KMS-11 (cell line): Measurements from ENCODE around the gene APLP1.

ENCODE experiments used
- H2AFZ ChIP-seq: fragments of 200-600 bp; sonication (generic); 2 replicates; pipeline ENCODE4 v1.6.1; 2016; ENCODE audit warnings: antibody characterized with exemption, mixed run types, low read depth
- H3K27ac ChIP-seq: fragments of 200-600 bp; sonication (generic); 2 replicates; pipeline ENCODE4 v1.6.1; 2016; ENCODE audit warnings: mild to moderate bottlenecking, mixed run types
- H3K27me3 ChIP-seq: fragments of 200-600 bp; sonication (generic); 2 replicates; pipeline ENCODE4 v1.6.1; 2017; ENCODE audit warnings: mild to moderate bottlenecking, low read depth, mixed run types, moderate library complexity; ENCODE audit not compliant: insufficient read depth
- H3K36me3 ChIP-seq: fragments of 200-600 bp; sonication (generic); 2 replicates; pipeline ENCODE4 v1.6.1; 2017; ENCODE audit warnings: mild to moderate bottlenecking, mixed run types; ENCODE audit not compliant: insufficient read depth
- H3K4me1 ChIP-seq: fragments of 200-600 bp; sonication (generic); 2 replicates; pipeline ENCODE4 v1.6.1; 2016; ENCODE audit warnings: mild to moderate bottlenecking, low read depth, mixed run types; ENCODE audit not compliant: poor library complexity, severe bottlenecking
- H3K4me2 ChIP-seq: fragments of 200-600 bp; sonication (generic); 2 replicates; pipeline ENCODE4 v1.7.0; 2016; ENCODE audit warnings: mild to moderate bottlenecking, mixed run types
- H3K4me3 ChIP-seq: fragments of 200-600 bp; sonication (generic); IDR thresholded peaks from 2 replicates; pipeline ENCODE4 v1.6.1; 2017; ENCODE audit warnings: low read depth, low read length, mixed read lengths; ENCODE audit not compliant: insufficient read depth
- H3K79me2 ChIP-seq: fragments of 200-600 bp; sonication (generic); 2 replicates; pipeline ENCODE4 v1.6.1; 2016; ENCODE audit warnings: low read depth, mixed run types; ENCODE audit not compliant: insufficient read depth
- H3K9ac ChIP-seq: fragments of 200-600 bp; sonication (generic); 2 replicates; pipeline ENCODE4 v1.6.1; 2016; ENCODE audit warnings: mild to moderate bottlenecking, mixed run types
- H4K20me1 ChIP-seq: fragments of 200-600 bp; sonication (generic); 2 replicates; pipeline ENCODE4 v1.6.1; 2016; ENCODE audit warnings: mild to moderate bottlenecking, mixed run types; ENCODE audit not compliant: insufficient read depth
- TF ChIP-seq, protein P1 (sequence below): fragments of 200-600 bp; sonication (generic); conservative IDR thresholded peaks from 2 replicates; pipeline ENCODE4 v1.6.1; 2017; ENCODE audit warnings: low read depth, mild to moderate bottlenecking, antibody characterized with exemption, low read length, moderate library complexity, mixed read lengths

APLP1 gene

DNA sequence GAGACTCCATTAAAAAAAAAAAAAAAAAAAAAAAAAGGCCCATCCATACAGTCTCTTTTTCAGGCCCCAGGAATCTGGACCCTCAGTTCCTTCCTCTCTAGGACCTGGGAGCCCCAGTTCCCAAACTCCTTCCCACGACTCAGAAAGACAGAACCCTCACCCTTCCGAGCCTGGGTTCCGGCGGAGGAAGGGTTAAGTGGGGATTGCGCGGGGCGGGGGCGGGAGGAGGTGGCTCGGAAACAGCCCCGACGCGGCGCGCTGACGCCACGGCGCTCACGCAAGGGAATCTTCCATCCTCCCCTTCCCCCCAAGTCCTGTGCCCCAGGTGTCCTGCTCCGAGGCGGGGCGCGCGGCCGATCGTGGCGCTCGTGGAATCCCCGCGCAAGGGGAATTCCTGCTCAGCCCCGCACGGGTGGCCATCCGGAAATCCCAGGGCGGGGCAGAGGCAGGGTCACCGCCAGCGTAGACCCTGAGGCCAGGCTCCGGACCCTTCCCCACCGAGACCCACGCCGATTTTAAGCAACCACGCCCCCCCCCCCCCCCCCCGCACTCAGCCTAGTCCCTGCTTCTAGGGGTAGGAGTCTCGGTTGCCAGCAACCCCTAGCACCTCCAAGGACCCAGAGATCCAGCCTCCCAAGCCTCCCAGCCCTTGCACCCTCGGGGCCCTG lies 31.3 kb downstream of the APLP1 start:
- TF ChIP-seq, protein P1, sequence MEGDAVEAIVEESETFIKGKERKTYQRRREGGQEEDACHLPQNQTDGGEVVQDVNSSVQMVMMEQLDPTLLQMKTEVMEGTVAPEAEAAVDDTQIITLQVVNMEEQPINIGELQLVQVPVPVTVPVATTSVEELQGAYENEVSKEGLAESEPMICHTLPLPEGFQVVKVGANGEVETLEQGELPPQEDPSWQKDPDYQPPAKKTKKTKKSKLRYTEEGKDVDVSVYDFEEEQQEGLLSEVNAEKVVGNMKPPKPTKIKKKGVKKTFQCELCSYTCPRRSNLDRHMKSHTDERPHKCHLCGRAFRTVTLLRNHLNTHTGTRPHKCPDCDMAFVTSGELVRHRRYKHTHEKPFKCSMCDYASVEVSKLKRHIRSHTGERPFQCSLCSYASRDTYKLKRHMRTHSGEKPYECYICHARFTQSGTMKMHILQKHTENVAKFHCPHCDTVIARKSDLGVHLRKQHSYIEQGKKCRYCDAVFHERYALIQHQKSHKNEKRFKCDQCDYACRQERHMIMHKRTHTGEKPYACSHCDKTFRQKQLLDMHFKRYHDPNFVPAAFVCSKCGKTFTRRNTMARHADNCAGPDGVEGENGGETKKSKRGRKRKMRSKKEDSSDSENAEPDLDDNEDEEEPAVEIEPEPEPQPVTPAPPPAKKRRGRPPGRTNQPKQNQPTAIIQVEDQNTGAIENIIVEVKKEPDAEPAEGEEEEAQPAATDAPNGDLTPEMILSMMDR: no peak
- H3K36me3 ChIP-seq: no peaks in the 10 kb centered on the region
- 0 out of 2 replicates have a peak, but pooled peaks cover 11% of the 10 kb centered on the region for H3K79me2 ChIP-seq
- peak overlapping the region; percentile 69 for H3K9ac ChIP-seq
- peak overlapping the region; percentile 75 for H3K27ac ChIP-seq
- H4K20me1 ChIP-seq: no peaks in the 10 kb centered on the region
- peak overlapping the region; percentile 68 for H3K4me2 ChIP-seq
- H2AFZ ChIP-seq: peak overlapping the region; percentile 88
- H3K4me1 ChIP-seq: peaks cover 18% of the 10 kb centered on the region
- H3K4me3 ChIP-seq: no peak overlapping the region
- no peaks in the 10 kb centered on the region for H3K27me3 ChIP-seq

DNA sequence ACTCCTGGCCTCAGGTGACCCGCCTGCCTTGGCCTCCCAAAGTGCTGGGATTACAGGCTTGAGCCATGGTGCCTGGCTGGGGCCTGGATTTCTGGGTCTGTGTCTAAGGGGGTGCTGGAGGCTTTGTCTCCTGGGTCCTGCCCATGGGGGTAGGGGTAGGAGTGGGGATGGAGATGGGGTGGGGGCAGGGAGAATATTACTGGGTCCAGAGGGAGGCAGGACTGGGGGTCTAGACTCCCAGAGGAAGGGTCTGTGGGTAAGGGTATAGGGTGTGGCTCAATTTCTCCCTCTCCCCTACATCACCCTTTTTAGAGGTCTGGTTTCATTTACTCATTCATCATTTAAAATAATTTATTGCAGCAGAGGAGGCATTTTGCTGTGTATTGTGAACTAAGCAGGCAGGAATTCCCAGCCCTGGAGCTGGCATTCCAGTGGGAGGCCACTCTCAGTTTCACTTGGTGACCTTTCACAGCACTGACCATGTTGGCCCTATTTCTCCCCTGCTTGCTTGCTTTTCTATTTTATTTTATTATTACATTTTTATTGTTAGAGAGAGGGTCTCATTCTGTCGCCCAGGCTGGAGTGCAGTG lies 32.8 kb downstream of the APLP1 start:
- Histone ChIP-seq H3K27ac (no peak overlapping the region), H3K4me2 (peak overlapping the region; percentile 68; the same call in 1 of the 2 replicates), H4K20me1 (no peaks in the 10 kb centered on the region), H3K79me2 (0 out of 2 replicates have a peak, but pooled peaks cover 11% of the 10 kb centered on the region), H3K4me3 (no peak overlapping the region), H3K9ac (no peak overlapping the region; the same call in 1 of the 2 replicates), H3K4me1 (peaks cover 18% of the 10 kb centered on the region), H2AFZ (peak overlapping the region; percentile 88; the same call in 1 of the 2 replicates), H3K27me3 (no peaks in the 10 kb centered on the region), H3K36me3 (no peaks in the 10 kb centered on the region)
- TF ChIP-seq, protein P1: no peak

GRCh38 chr19:35901854-35902661 lies 33.7 kb downstream of the APLP1 start, which contains the start of gene HCST:
HCST (plus strand) TSS chr19:35902529; CDS start chr19:35902594, 65 bp downstream.
- peak within 1 kb of the TSS; percentile 52; the same call in 1 of the 2 replicates for H3K9ac ChIP-seq
- peak within 1 kb of the TSS; percentile 27 for H3K4me3 ChIP-seq
- peak within 1 kb of the TSS; percentile 98 for H3K4me2 ChIP-seq
- H3K36me3 ChIP-seq: no peaks in the 10 kb centered on the region
- no peaks in the 10 kb centered on the region for H3K27me3 ChIP-seq
- 0 out of 2 replicates have a peak, but pooled peaks cover 11% of the 10 kb centered on the region for H3K79me2 ChIP-seq
- TF ChIP-seq, protein P1: no peak
- no peaks in the 10 kb centered on the region for H4K20me1 ChIP-seq
- H3K27ac ChIP-seq: 0 out of 2 replicates have a peak within 1 kb of the TSS, but pooled peaks have one; percentile 8
- peaks cover 18% of the 10 kb centered on the region for H3K4me1 ChIP-seq
- peak within 1 kb of the TSS; percentile 87 for H2AFZ ChIP-seq

DNA sequence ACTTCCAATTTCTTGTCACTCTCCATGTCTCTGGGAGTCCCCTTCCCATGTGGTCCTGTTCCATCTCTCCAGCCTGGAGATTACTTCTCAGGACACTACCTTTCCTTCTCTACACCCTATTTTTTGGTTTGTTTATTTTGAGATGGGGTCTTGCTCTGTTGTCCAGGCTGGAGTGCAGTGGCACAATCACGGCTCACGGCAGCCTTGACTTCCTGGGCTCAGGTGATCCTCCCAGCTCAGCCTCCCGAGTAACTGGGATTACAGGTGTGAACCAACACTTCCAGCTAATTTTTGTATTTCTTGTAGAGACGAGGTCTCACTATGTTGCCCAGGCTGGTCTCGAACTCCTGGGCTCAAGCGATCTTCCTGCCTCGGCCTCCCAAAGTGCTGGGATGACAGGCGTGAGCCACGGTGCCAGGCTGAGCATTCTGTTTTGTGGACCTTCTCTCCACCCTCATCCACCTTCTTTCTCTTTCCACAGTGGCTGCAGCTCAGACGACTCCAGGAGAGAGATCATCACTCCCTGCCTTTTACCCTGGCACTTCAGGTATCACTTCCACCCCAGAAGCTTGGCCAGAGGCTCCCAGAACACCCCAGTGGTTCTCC lies 34.6 kb downstream of the APLP1 start:
- H3K9ac ChIP-seq: peak overlapping the region; percentile 52; the same call in 1 of the 2 replicates
- 0 out of 2 replicates have a peak overlapping the region, but pooled peaks have one; percentile 8 for H3K27ac ChIP-seq

More for the DNA sequence above, 34.6 kb downstream of the APLP1 start:
- peaks cover 18% of the 10 kb centered on the region for H3K4me1 ChIP-seq
- no peaks in the 10 kb centered on the region for H3K36me3 ChIP-seq
- H3K4me3 ChIP-seq: peak overlapping the region; percentile 27
- peak overlapping the region; percentile 98 for H3K4me2 ChIP-seq
- 0 out of 2 replicates have a peak, but pooled peaks cover 11% of the 10 kb centered on the region for H3K79me2 ChIP-seq
- TF ChIP-seq, protein P1: no peak
- H2AFZ ChIP-seq: peak overlapping the region; percentile 87
- H4K20me1 ChIP-seq: no peaks in the 10 kb centered on the region
- H3K27me3 ChIP-seq: no peaks in the 10 kb centered on the region
